Body of pancreas (tissue), 4 donors: ENCODE results near the gene TMEM186. TPM values are rescaled to one million over a fixed set of nuclear protein-coding genes. Genes with fewer than 3 reads are reported as not detected.
"Not testable (repeated sequence)": the region's sequence is repeated elsewhere in the genome, so short reads cannot be mapped to it uniquely, and the experiment has no call there.

Source experiments
- ATAC-seq: fragments of 150-250 bp; one replicate; pipeline ENCODE4 v1.9.1; 2016
- DNase-seq, 4 donors: peaks; one replicate each; pipeline ENCODE4 v3.0.0-alpha.2; 2019
- H3K27ac ChIP-seq, 4 donors: fragments of 200-600 bp; sonication (generic); 1 replicate in 3 of 4; 2 replicates in 1 of 4; pipeline versions ENCODE4 v1.5.1 to v1.6.1; 2016 to 2019; ENCODE audit warnings: mild to moderate bottlenecking in 1 of 4, mixed read lengths in 1 of 4, moderate library complexity in 1 of 4
- H3K27me3 ChIP-seq, 2 donors: fragments of 200-600 bp; sonication (generic); one replicate each; pipeline ENCODE4 v1.6.0; 2016; ENCODE audit warnings: mild to moderate bottlenecking in 1 of 2
- H3K36me3 ChIP-seq, 2 donors: fragments of 200-600 bp; sonication (generic); replicated peaks in 1 of 2; 2 replicates each; pipeline ENCODE4 v1.5.1; 2016; ENCODE audit warnings: low read depth in 2 of 2; ENCODE audit not compliant: insufficient read depth in 1 of 2
- H3K4me1 ChIP-seq: fragments of 200-600 bp; sonication (generic); one replicate; pipeline ENCODE4 v1.6.0; 2016
- H3K4me3 ChIP-seq, 2 donors: fragments of 200-600 bp; sonication (generic); 1 replicate in 1 of 2; 2 replicates in 1 of 2; pipeline ENCODE4 v1.5.1; 2016 to 2019
- H3K9me3 ChIP-seq, 3 donors: fragments of 200-600 bp; sonication (generic); 1 replicate in 2 of 3; 2 replicates in 1 of 3; pipeline ENCODE4 v1.5.1; 2016
- CTCF ChIP-seq, 7 experiments: fragments of 450-650 bp in 4 of 7; fragments of 200-600 bp in 3 of 7; sonication (generic) in 3 of 7; IDR thresholded peaks; one replicate each; pipeline ENCODE4 v1.5.1; 2016 to 2019; ENCODE audit warnings: antibody characterized with exemption in 7 of 7
- POLR2A ChIP-seq, 3 donors: fragments of 450-650 bp; IDR thresholded peaks; one replicate each; pipeline ENCODE4 v1.6.1; 2016; ENCODE audit warnings: antibody characterized with exemption in 3 of 3, mild to moderate bottlenecking in 2 of 3
- WGBS, 2 donors: methylation state at CpG; one replicate each; pipeline ENCODE4 v1.1.5; 2017; 5-methylcytosine and 5-hydroxymethylcytosine counted together
- intact Hi-C: fragments of 100-400 bp; cut with DNase I; formaldehyde crosslinking; loops from one replicate; pipeline ENCODE4 v1.15.1; 2023
- total RNA-seq, 2 donors: library from RNA; depleted of rRNA; stranded (reverse); fragments of >200 nt; gene quantifications; one replicate each; pipeline ENCODE4 v1.1.0, GENCODE V29; 2016

TMEM186 gene
- total RNA-seq, 2 donors from 2014 or later: 0.99 to 3.6 TPM

- no peak for DNase-seq
- Histone ChIP-seq H3K27me3 (no peaks in the 10 kb centered on the region), H3K4me1 (peaks cover 35% of the 10 kb centered on the region), H3K9me3 (no peaks in the 10 kb centered on the region), H3K36me3 (no peaks in the 10 kb centered on the region), H3K27ac (no peak overlapping the region), H3K4me3 (no peak overlapping the region)
- TF ChIP-seq CTCF (IDR thresholded peaks at IDR 0.05) (no peak), POLR2A (IDR thresholded peaks at IDR 0.05) (no peak)
- intact Hi-C loops: no loop called here
- WGBS, 2 donors: 87 to 89% methylated on average over 8 of the region's 8 CpGs
- no peak for ATAC-seq
Measured at GRCh38 chr16:8795091-8795490, 2.3 kb downstream of the TMEM186 start.

GRCh38 chr16:8788578-8789172 lies 8.8 kb downstream of the TMEM186 start:
- TF ChIP-seq CTCF (IDR thresholded peaks at IDR 0.05) (no peak), POLR2A (IDR thresholded peaks at IDR 0.05) (no peak)
- intact Hi-C loops: loop anchor here (10.0 kb wide), 1 partner anchor 134 kb away; no protein-coding TSS in a partner anchor
- Histone ChIP-seq H3K4me1 (peaks cover under 1% of the 10 kb centered on the region), H3K4me3 (no peak overlapping the region), H3K27me3 (no peaks in the 10 kb centered on the region), H3K9me3 (no peaks in the 10 kb centered on the region), H3K27ac (no peak overlapping the region), H3K36me3 (no peaks in the 10 kb centered on the region)
- 67 to 95% methylated on average over 4 to 8 of the region's 8 CpGs for WGBS, 2 donors
- DNase-seq (no peak), ATAC-seq (no peak)

- H3K4me3 ChIP-seq, ATAC-seq, H3K27me3 ChIP-seq, DNase-seq, H3K4me1 ChIP-seq, H3K27ac ChIP-seq, H3K36me3 ChIP-seq, H3K9me3 ChIP-seq: not testable (repeated sequence)
- intact Hi-C loops: loop anchor here (10.0 kb wide), 1 partner anchor 132 kb away; no protein-coding TSS in a partner anchor
- WGBS, 2 donors: 59 to 60% methylated on average over 11 of the region's 11 CpGs
Measured at GRCh38 chr16:8786316-8786715, 11.1 kb downstream of the TMEM186 start.

- DNase-seq (no peak), ATAC-seq (no peak)
- Histone ChIP-seq H3K27ac (no peak overlapping the region), H3K36me3 (no peaks in the 10 kb centered on the region), H3K27me3 (no peaks in the 10 kb centered on the region), H3K4me3 (no peak overlapping the region), H3K9me3 (no peaks in the 10 kb centered on the region), H3K4me1 (no peaks in the 10 kb centered on the region)
- intact Hi-C loops: loop anchor here (10.0 kb wide), 1 partner anchor 131 kb away; no protein-coding TSS in a partner anchor
- 90 to 93% methylated on average over 6 of the region's 6 CpGs for WGBS, 2 donors
- TF ChIP-seq CTCF (IDR thresholded peaks at IDR 0.05): no peak
- TF ChIP-seq POLR2A (IDR thresholded peaks at IDR 0.05): no peak
Measured at GRCh38 chr16:8785408-8785807, 12.0 kb downstream of the TMEM186 start.

GRCh38 chr16:8782673-8783072 lies 14.8 kb downstream of the TMEM186 start:
- peaks cover 4 to 8% of the 10 kb centered on the region in 2 donors for H3K36me3 ChIP-seq
- ATAC-seq: no peak
- intact Hi-C loops: loop anchor here (10.0 kb wide), 1 partner anchor 128 kb away; no protein-coding TSS in a partner anchor
- no peaks in the 10 kb centered on the region for H3K4me1 ChIP-seq
- DNase-seq: no peak
- no peaks in the 10 kb centered on the region for H3K27me3 ChIP-seq
- 51 to 77% methylated on average over 6 of the region's 6 CpGs for WGBS, 2 donors
- no peaks in the 10 kb centered on the region for H3K9me3 ChIP-seq
- no peak overlapping the region for H3K4me3 ChIP-seq
- no peak for TF ChIP-seq CTCF (IDR thresholded peaks at IDR 0.05)
- no peak for TF ChIP-seq POLR2A (IDR thresholded peaks at IDR 0.05)
- no peak overlapping the region for H3K27ac ChIP-seq
